ENCODE results near the gene PWWP2B. TPM values are rescaled to one million over a fixed set of nuclear protein-coding genes. Genes with fewer than 3 reads are reported as not detected.

Gene PWWP2B
- total RNA-seq, 1 experiment from 2014 or later, result 19.3 TPM

GRCh38 chr10:132390921-132391675 lies 5.9 kb upstream of the PWWP2B start:
- Mint-ChIP-seq H3K27me3 (ENCODE audit: insufficient read depth, unreplicated experiment) (no peaks in the 10 kb centered on the region), H3K36me3 (ENCODE audit: insufficient read depth, unreplicated experiment) (no peaks in the 10 kb centered on the region), H3K4me3 (ENCODE audit: unreplicated experiment) (no peak overlapping the region), H3K9me3 (ENCODE audit: unreplicated experiment) (peaks cover 14% of the 10 kb centered on the region), H3K4me1 (ENCODE audit: low read depth, unreplicated experiment) (no peaks in the 10 kb centered on the region), H3K27ac (ENCODE audit: unreplicated experiment) (no peak overlapping the region)
- BruUV-seq (replicated peaks), result no TSS peak
- H3K9me3 ChIP-seq, result no peaks in the 10 kb centered on the region
- ChIA-PET CTCF (interaction anchor here (0.6 kb wide), 1 partner anchor 33 kb away, joined by 3 read pairs; no protein-coding TSS in a partner anchor), POLR2A (no interaction called here)
- DNase-seq, result no peak
- no peaks in the 10 kb centered on the region for H3K27me3 ChIP-seq (replicated peaks; ENCODE audit: control insufficient read depth, insufficient read depth, low read length)
- intact Hi-C loops (cut with micrococcal nuclease; ENCODE audit: unreplicated experiment), result no loop called here
- no peaks in the 10 kb centered on the region for H3K36me3 ChIP-seq (ENCODE audit: control insufficient read depth, insufficient read depth, low read length)
- no peak for TF ChIP-seq CTCF (IDR thresholded peaks at IDR 0.05; ENCODE audit: insufficient read depth in 1 of 2, low read depth in 1 of 2, low read length in 1 of 2, severe bottlenecking in 1 of 2, unreplicated experiment in 1 of 2)
- peaks cover 19% of the 10 kb centered on the region for H3K4me1 ChIP-seq
- H3K4me3 ChIP-seq (ENCODE audit: low read depth, low read length), result no peak overlapping the region

- H3K27me3 ChIP-seq (replicated peaks; ENCODE audit: control insufficient read depth, insufficient read depth, low read length), result no peaks in the 10 kb centered on the region
- intact Hi-C loops (cut with micrococcal nuclease; ENCODE audit: unreplicated experiment), result no loop called here
- CTCF ChIA-PET, result interaction anchor here (0.6 kb wide), 1 partner anchor 32 kb away, joined by 3 read pairs; no protein-coding TSS in a partner anchor
- TF ChIP-seq CTCF (IDR thresholded peaks at IDR 0.05; ENCODE audit: insufficient read depth in 1 of 2, low read depth in 1 of 2, low read length in 1 of 2, severe bottlenecking in 1 of 2, unreplicated experiment in 1 of 2), result no peak
- H3K4me3 Mint-ChIP-seq (ENCODE audit: unreplicated experiment), result no peak overlapping the region
- H3K4me3 ChIP-seq (ENCODE audit: low read depth, low read length), result no peak overlapping the region
- DNase-seq, result no peak
- H3K9me3 Mint-ChIP-seq (ENCODE audit: unreplicated experiment), result peaks cover 14% of the 10 kb centered on the region
- POLR2A ChIA-PET, result no interaction called here
- BruUV-seq (replicated peaks), result no TSS peak
- no peaks in the 10 kb centered on the region for H3K4me1 Mint-ChIP-seq (ENCODE audit: low read depth, unreplicated experiment)
- no peaks in the 10 kb centered on the region for H3K9me3 ChIP-seq
- H3K27me3 Mint-ChIP-seq (ENCODE audit: insufficient read depth, unreplicated experiment), result no peaks in the 10 kb centered on the region
- no peaks in the 10 kb centered on the region for H3K36me3 Mint-ChIP-seq (ENCODE audit: insufficient read depth, unreplicated experiment)
- H3K27ac Mint-ChIP-seq (ENCODE audit: unreplicated experiment), result peak overlapping the region; percentile 14
- H3K4me1 ChIP-seq, result peaks cover 19% of the 10 kb centered on the region
- no peaks in the 10 kb centered on the region for H3K36me3 ChIP-seq (ENCODE audit: control insufficient read depth, insufficient read depth, low read length)
Observed at GRCh38 chr10:132391676-132392020, 5.4 kb upstream of the PWWP2B start.

- no peaks in the 10 kb centered on the region for H3K27me3 Mint-ChIP-seq (ENCODE audit: insufficient read depth, unreplicated experiment)
- no peak for TF ChIP-seq CTCF (IDR thresholded peaks at IDR 0.05; ENCODE audit: insufficient read depth in 1 of 2, low read depth in 1 of 2, low read length in 1 of 2, severe bottlenecking in 1 of 2, unreplicated experiment in 1 of 2)
- no peaks in the 10 kb centered on the region for H3K9me3 ChIP-seq
- H3K9me3 Mint-ChIP-seq (ENCODE audit: unreplicated experiment), result peaks cover 14% of the 10 kb centered on the region
- POLR2A ChIA-PET, result no interaction called here
- intact Hi-C loops (cut with micrococcal nuclease; ENCODE audit: unreplicated experiment), result no loop called here
- H3K4me3 ChIP-seq (ENCODE audit: low read depth, low read length), result no peak overlapping the region
- no peak for DNase-seq
- no peaks in the 10 kb centered on the region for H3K36me3 ChIP-seq (ENCODE audit: control insufficient read depth, insufficient read depth, low read length)
- peak overlapping the region; percentile 14 for H3K27ac Mint-ChIP-seq (ENCODE audit: unreplicated experiment)
- H3K4me3 Mint-ChIP-seq (ENCODE audit: unreplicated experiment), result no peak overlapping the region
- CTCF ChIA-PET, result no interaction called here
- no TSS peak for BruUV-seq (replicated peaks)
- peaks cover 19% of the 10 kb centered on the region for H3K4me1 ChIP-seq
- no peaks in the 10 kb centered on the region for H3K4me1 Mint-ChIP-seq (ENCODE audit: low read depth, unreplicated experiment)
- no peaks in the 10 kb centered on the region for H3K36me3 Mint-ChIP-seq (ENCODE audit: insufficient read depth, unreplicated experiment)
- no peaks in the 10 kb centered on the region for H3K27me3 ChIP-seq (replicated peaks; ENCODE audit: control insufficient read depth, insufficient read depth, low read length)
Observed at GRCh38 chr10:132392184-132392800, 4.7 kb upstream of the PWWP2B start.
